ENCODE data around the gene RAD51B.

Gene RAD51B

DNA sequence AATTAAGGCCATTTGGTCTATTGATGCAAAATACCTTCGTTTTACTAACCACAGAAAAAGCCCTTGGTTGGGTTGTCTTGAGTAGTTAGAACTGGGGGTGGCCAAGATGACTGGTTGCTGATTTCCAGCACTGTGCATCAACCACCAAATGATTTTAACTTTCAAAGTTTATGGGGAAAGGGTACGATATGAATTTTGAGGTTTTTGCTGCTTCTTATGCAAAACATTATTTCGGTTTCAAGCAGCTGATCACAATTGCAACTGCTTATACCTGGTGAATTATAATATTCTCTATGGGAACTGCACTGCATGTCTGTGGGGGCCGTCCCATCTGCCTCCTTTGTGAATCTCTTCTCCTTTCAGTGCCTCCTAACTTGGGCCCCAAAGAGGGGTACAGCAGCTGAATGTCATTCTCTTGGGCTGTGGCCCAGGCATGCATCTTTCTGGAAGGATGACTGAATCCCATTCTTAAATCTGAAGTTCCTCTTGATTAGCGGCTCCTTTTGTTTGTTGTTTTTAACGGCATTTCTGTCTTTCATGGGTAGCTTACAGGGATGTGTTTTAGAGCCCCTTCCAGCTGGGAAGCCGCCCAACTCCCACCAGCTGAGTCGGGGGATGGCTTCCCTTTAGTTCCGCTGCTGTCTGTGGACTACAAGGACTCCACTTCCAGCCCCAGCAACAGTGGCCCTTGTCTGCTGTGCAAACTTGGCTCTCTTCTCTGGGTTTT lies 493.5 kb downstream of the RAD51B start:
- TF ChIP-seq, protein P1, sequence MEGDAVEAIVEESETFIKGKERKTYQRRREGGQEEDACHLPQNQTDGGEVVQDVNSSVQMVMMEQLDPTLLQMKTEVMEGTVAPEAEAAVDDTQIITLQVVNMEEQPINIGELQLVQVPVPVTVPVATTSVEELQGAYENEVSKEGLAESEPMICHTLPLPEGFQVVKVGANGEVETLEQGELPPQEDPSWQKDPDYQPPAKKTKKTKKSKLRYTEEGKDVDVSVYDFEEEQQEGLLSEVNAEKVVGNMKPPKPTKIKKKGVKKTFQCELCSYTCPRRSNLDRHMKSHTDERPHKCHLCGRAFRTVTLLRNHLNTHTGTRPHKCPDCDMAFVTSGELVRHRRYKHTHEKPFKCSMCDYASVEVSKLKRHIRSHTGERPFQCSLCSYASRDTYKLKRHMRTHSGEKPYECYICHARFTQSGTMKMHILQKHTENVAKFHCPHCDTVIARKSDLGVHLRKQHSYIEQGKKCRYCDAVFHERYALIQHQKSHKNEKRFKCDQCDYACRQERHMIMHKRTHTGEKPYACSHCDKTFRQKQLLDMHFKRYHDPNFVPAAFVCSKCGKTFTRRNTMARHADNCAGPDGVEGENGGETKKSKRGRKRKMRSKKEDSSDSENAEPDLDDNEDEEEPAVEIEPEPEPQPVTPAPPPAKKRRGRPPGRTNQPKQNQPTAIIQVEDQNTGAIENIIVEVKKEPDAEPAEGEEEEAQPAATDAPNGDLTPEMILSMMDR (IDR thresholded peaks at IDR 0.05; ENCODE audit: low read depth, low read length), result no peak
- H3K4me3 ChIP-seq (ENCODE audit: low read depth, low read length), result no peak overlapping the region

DNA sequence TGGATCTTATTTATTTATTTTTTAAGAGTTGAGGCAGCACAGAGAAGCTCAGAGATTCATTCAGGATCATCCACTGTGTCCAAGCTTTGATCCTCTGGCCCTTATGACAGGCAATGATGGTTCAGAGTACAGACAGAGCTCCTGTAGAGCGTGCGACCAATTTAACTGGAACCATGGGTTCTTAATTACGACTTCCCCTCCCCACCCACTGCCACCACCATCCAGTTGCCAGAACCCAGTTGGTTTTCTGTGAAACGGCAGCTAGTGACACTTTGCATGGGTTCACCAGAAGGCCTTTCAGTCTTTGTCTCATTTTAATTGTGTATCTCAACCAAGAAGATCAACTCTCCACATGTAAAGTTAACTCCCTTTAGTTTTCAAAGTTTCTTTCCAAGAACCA lies 495.1 kb downstream of the RAD51B start:
- TF ChIP-seq, protein P1 (IDR thresholded peaks at IDR 0.05; ENCODE audit: low read depth, low read length), result no peak
- H3K4me3 ChIP-seq (ENCODE audit: low read depth, low read length), result no peak overlapping the region

DNA sequence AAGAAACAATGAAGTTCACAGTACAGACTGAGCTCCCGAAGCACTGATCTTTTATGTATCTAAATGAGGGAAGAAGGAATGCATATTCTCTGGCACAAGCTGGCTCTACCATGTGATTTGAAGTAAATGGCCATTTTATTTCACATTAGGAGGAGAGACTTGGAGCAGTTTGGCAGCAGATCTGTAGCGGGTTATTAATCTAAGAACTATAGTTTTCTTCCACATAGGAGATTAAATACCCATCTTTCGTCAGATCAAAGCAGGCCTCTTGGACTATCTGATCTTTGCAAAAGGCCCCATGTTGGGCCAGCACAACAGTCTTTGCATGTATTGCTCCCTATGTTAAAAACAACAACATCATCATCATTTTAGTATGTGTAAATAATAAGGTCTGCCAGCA lies 495.5 kb downstream of the RAD51B start:
- TF ChIP-seq, protein P1 (IDR thresholded peaks at IDR 0.05; ENCODE audit: low read depth, low read length), result no peak
- no peak overlapping the region for H3K4me3 ChIP-seq (ENCODE audit: low read depth, low read length)

DNA sequence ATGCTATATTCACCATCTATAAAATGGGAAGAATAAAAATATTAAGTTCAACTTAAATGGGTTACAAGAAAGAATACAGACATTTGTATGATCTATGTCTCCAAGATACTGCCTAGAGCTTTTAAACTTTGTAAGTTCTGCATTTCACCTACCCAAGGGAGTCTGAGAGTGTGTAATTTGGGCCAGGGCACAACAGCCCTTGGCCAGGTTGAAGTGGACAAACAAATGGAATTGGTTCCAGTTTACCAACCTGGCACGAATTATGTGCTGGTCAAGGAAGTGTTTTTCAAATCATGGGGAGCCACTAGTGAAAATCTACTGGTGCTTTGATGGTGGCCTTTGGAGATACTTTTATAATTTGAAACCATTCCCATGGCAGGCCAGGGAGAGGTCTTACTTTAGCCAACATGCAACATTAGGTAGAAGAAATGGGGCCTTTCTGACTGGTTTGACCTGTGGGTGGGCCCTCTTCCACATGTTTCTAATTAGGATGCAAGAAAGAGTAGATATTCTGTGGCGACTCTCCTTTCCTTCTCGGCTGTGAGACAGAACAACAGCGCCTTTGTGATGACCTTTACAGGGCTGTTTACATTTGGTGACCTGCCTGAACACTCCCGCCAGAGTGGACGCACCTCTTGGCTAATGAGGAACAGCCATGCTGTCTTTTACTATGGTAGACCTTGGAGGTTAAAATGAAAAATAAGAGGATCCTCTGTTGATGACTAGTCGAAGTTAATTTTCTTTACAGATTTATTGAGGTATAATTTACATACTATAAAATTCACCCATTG lies 496.7 kb downstream of the RAD51B start:
- TF ChIP-seq, protein P1 (IDR thresholded peaks at IDR 0.05; ENCODE audit: low read depth, low read length), result no peak

DNA sequence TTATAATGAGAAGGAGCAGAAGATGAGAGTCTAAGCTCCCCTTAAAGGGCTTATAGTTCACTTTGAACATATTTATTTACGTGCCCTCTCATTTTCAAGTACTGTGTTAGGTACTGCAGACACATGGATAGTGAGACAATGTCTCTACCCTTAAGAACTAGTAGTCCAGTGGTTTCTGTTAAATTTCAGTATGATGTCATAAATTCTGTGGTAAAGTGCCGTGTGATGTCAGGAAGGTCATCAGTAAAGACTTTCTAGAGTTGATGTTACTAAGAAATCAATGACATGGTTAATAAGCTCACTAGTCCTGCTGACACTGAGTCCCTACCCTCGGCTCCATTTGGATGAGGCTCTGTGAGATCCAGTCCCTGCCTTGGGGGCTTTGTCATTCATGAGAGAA lies 497.7 kb downstream of the RAD51B start:
- H3K4me3 ChIP-seq (ENCODE audit: low read depth, low read length), result no peak overlapping the region
- TF ChIP-seq, protein P1 (IDR thresholded peaks at IDR 0.05; ENCODE audit: low read depth, low read length), result no peak

More for the DNA sequence above, 496.7 kb downstream of the RAD51B start:
- no peak overlapping the region for H3K4me3 ChIP-seq (ENCODE audit: low read depth, low read length)

DNA sequence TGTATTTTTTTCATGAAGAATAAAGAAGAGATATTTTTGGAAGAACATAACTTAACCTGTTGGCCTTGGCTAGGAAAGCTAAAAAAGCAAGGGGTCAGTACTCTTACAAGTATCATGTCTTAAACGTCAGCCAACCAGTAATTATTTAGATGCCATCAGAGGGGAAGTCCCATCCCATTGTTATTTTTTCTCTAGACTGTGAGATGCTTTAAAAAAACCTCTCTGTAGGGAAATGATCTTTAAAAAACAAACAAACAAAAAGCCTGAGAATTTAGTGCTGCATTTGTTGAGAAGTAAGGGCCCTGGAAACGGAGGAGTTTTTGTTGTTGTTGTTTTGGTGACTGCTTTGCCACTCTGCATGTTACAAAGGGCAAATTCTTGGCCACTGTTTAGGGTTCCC lies 499.2 kb downstream of the RAD51B start:
- TF ChIP-seq, protein P1 (IDR thresholded peaks at IDR 0.05; ENCODE audit: low read depth, low read length), result no peak
- no peak overlapping the region for H3K4me3 ChIP-seq (ENCODE audit: low read depth, low read length)

DNA sequence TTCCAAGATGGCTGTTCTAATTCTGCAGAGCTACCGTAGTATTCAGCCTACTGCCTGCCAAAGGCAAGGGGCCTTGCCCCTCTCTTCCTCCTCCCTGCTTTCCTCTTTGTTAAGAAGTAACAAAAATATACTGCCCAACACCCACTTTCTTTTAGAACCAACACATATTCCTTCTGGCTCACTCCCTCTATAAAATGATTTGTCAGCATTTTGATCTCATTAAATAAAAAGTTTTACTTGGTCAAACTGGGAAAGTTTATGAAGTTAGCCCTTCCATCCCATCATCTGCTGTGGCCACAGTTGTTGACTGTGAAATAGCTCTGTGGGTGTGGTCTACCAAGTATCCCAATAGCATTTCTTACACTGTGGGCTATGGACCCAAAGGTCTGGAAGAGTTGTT lies 500.9 kb downstream of the RAD51B start:
- no peak overlapping the region for H3K4me3 ChIP-seq (ENCODE audit: low read depth, low read length)
- TF ChIP-seq, protein P1 (IDR thresholded peaks at IDR 0.05; ENCODE audit: low read depth, low read length), result no peak
